Fibroblast of villous mesenchyme (primary cell): ENCODE data around the gene MAGI1. TPM values are rescaled to one million over a fixed set of nuclear protein-coding genes. Genes with fewer than 3 reads are reported as not detected.

Source experiments
- DNase-seq: peaks from one replicate; pipeline ENCODE4 v3.0.0-alpha.2; 2010; ENCODE audit warnings: low read depth
- H3K4me3 ChIP-seq: 2 replicates; pipeline ENCODE4 v1.5.1; 2011; ENCODE audit warnings: low read depth, mild to moderate bottlenecking, low read length
- total RNA-seq: library from RNA; depleted of rRNA; stranded (reverse); fragments of >200 nt; gene quantifications from 2 replicates; pipeline ENCODE4 v1.2.3, GENCODE V29; 2012
- TF ChIP-seq, protein P1 (sequence below): IDR thresholded peaks from 2 replicates; pipeline ENCODE4 v1.5.1; 2012; ENCODE audit warnings: low read depth, mild to moderate bottlenecking, low read length; ENCODE audit not compliant: insufficient read depth

MAGI1 gene
- total RNA-seq, 1 donor: 20.7 TPM

DNA sequence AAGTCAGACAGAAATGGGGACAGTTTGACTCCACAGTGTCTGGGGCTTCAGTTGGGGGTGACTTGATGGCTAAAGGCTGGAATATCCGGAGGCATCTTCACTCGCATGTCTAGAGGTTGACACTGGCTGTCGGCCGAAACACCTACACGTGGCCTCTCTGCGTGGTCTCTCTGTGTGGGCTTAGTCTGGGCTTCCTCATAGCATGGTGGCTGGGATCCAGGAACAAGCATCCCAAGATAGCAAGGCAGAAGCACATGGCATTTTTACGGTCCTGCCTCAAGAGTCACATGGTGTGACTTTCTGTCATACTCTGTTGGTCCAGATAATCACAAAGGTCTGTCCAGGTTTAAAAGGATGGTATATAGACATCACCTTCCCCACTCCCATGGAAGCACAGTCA lies 34.5 kb downstream of the MAGI1 start:
- DNase-seq: no peak
- TF ChIP-seq, protein P1, sequence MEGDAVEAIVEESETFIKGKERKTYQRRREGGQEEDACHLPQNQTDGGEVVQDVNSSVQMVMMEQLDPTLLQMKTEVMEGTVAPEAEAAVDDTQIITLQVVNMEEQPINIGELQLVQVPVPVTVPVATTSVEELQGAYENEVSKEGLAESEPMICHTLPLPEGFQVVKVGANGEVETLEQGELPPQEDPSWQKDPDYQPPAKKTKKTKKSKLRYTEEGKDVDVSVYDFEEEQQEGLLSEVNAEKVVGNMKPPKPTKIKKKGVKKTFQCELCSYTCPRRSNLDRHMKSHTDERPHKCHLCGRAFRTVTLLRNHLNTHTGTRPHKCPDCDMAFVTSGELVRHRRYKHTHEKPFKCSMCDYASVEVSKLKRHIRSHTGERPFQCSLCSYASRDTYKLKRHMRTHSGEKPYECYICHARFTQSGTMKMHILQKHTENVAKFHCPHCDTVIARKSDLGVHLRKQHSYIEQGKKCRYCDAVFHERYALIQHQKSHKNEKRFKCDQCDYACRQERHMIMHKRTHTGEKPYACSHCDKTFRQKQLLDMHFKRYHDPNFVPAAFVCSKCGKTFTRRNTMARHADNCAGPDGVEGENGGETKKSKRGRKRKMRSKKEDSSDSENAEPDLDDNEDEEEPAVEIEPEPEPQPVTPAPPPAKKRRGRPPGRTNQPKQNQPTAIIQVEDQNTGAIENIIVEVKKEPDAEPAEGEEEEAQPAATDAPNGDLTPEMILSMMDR: no peak

DNA sequence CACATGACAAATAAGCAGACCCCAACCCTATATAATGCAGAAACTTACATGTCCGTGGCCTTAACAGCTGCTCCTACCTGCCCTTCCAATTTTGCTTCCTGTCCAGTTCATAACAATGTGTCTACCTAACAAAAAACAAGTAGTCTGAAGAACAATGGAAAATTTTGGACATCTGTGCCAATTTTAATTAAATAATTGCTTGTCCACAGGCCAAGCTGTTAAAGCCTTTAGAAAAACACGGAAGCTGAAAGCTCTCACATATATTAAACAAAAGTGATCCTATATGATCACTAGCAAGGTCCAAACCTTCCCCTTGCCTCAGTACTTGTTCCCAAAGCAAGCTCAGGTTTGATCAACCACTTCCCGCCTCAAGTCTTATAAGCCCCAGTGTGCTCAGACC lies 37.1 kb downstream of the MAGI1 start:
- DNase-seq: no peak
- no peak overlapping the region for H3K4me3 ChIP-seq
- TF ChIP-seq, protein P1: no peak

More for the DNA sequence above, 34.5 kb downstream of the MAGI1 start:
- H3K4me3 ChIP-seq: no peak overlapping the region

DNA sequence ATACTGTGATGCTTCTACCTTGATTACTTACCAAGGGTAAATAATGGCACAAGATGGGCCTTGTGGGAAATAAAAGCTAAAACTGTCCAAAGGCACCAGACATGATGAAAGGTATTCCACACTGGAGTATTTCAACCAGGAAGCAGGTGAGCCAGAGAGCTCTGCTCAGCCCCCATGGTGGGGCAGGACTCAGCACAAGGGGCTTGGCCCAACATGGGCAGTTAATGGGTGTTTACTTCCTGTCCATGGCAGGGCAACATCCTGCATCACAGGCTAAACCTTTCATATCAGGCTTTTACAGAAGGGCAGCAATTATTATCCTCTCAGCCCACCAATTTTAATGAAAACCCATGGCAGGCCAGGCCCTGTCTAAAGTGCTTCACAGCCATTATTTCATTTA lies 38.2 kb downstream of the MAGI1 start:
- no peak for DNase-seq
- H3K4me3 ChIP-seq: no peak overlapping the region
- TF ChIP-seq, protein P1: no peak

DNA sequence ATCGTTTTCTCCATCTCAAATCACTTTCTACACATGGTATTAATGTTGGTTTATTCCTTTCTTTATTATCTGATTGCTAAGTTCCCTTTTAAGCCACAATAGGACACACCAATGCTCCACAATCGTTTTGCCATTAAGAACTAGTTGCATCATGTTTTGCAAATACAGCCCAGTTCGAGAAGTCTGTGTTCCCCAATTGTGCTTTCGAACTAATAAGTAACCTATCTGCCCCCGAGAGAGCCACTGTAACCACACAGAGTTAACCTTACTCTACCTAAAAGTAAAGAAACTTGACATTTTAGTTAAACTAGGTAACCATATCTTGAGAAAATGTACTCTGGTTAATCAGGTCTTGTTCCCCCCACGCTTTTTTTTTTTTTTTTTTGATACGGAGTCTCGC lies 39.1 kb downstream of the MAGI1 start:
- TF ChIP-seq, protein P1: no peak
- no peak overlapping the region for H3K4me3 ChIP-seq
- no peak for DNase-seq

DNA sequence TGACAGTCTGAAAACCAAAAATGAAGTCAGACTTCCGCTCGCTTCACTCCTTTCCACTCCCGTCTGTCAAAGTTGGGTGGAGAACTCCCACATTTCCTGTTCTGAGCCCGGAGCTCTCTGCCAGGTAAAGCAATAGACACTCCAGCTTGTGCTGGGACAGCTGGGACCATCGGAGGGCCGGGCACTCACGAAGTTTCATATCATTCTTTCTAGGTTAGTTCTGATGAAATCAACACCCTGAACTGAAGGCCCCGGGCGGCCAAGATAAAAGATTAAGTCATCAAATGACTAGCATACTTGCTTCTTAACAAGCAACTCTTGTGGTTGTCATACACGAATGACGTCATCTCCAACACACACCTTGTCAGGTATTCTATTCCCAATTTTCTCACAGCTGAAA lies 42.1 kb downstream of the MAGI1 start:
- TF ChIP-seq, protein P1: no peak
- DNase-seq: no peak
- H3K4me3 ChIP-seq: no peak overlapping the region

DNA sequence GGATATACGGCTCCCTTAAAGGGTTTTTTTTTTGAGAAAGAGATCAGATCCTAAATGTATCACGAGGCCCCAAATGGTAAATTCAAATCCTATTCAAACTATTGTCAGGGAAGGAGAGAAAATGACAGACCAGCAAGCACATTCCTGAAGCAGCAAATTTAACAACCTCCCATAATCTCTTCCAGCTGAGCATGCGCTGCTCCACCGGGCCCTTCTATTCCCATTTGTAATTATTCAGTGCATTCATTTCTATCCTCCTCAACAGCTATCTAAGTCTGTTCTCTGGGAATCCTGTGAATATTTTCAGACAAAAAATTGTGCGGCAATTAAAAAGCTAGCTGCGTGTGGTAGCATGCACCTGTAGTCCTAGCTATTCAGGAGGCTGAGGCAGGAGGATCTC lies 43.2 kb downstream of the MAGI1 start:
- no peak for DNase-seq
- TF ChIP-seq, protein P1: no peak
- no peak overlapping the region for H3K4me3 ChIP-seq

DNA sequence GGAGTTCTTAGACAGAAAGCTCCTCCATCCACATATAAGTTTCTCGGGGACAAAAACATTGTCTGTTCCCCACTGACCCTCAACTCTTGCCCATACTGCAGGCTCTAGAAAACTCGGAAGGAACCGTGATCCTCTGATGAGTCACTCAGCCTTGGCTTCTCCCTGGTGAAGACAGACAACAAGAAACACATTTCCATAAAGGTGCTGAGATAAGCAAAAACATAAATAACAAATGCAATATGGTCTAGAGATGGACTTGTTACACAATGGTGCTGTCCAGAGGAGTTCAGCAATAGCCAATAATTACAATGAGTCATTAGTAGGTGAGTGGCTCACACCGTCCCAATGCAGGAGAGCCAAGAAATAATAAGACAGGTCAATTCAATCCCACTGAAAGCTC lies 43.7 kb downstream of the MAGI1 start:
- TF ChIP-seq, protein P1: no peak
- no peak overlapping the region for H3K4me3 ChIP-seq
- DNase-seq: peak; percentile 58
